ENCODE results near the gene SRD5A3.

- no peak for TF ChIP-seq CTCF (IDR thresholded peaks at IDR 0.05)
- no peak for TF ChIP-seq REST (IDR thresholded peaks at IDR 0.05; ENCODE audit: insufficient read depth in 1 of 2, low read depth in 2 of 2, low read length in 1 of 2)
- no peak for TF ChIP-seq TCF7L2 (IDR thresholded peaks at IDR 0.05; ENCODE audit: low read depth, low read length)
These were observed 5.8 kb downstream of the SRD5A3 start for GRCh38 chr4:55351824-55352223.
